ENCODE data around the gene EDA.
"Not testable (repeated sequence)": the region's sequence is repeated elsewhere in the genome, so short reads cannot be mapped to it uniquely, and the experiment has no call there.

The EDA gene

DNA sequence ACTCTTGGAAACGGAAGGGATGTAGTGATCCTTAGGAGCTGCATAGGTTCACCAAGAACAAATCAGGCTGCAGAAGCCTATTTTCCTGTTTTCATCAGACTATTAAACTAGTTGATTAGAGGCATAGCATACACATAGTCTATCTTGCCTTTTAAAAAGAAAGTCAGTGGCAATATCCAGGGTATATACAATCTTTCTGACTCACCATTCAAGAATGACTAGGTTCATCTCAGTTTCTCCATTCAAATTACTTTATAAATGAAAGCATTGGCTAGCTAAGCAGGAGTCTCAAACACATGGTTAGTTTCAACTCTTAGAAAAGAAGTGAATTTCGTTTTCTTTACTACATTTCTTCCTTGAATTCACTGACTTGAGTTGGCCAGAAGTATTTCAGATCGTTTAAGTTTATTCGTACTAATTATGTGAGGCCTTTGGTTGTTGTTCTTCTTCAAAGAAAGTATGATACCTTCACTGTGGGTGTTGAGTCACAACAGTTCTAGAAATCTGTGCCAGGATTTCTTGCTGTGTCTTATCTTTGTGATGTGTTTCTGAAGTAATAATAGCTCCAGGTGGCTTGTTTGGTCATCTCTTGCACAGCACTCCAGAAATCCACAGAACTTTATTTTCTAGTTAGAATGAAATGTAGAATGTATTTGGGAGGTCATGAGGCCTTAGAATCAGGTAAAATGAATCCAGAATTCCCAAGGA lies 345.6 kb downstream of the EDA start:
- no peak for DNase-seq

DNA sequence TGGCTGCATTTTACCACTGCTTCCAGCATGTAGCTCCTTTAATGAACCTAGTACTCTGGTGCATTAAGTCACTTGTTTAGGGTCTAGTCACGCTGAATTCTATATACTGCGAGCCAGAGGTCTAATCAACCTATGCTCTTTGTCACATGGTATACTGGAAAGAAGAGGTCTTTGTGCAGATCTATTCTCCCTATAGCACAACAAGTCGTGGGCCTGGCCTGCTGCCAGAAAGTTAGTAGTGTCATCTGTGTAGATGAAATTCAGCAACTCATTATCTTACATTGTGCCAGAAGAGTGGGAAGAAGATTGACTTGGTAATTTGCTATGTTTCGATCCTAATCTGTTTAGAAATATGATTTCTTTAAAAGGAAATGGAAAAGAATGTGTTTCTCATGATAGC lies 353.0 kb downstream of the EDA start:
- no peak for DNase-seq

DNA sequence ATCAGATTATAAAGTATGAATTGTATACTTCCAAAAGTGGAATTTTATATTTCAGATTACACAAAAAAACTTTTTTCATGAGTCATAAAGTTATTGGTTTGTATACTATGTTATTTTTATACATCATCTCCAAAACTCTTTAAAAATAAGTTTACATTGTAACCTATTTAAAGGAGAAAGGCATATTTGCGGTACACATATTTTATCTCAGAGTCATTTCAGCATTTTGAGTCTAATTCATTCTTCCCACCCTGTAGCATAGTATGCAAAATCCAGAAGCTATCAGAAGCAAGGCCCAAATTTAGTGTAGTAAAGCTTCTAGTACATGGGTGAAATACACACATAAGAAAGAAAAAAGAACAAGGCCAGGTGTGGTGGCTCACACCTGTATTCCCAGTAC lies 353.5 kb downstream of the EDA start:
- DNase-seq: no peak

DNA sequence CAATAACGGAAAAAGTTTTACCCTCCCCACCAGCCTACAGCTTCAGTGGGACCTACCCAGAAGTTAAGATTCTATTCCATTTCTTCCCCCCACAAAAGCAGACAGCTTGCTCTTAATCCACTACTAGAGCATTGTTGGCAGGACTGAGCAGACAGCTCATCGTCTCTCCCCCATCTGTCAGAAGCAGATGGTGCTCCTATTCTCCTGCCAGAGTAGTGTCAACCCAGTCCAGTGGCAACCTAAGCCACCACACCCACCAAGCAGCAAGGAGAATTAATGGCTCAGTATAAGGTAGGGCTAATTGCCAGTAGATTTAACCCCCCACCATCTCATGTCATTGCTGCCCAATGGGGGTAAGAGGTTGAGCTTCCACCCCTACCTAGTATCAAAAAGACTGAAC lies 371.8 kb downstream of the EDA start:
- no peak for DNase-seq

DNA sequence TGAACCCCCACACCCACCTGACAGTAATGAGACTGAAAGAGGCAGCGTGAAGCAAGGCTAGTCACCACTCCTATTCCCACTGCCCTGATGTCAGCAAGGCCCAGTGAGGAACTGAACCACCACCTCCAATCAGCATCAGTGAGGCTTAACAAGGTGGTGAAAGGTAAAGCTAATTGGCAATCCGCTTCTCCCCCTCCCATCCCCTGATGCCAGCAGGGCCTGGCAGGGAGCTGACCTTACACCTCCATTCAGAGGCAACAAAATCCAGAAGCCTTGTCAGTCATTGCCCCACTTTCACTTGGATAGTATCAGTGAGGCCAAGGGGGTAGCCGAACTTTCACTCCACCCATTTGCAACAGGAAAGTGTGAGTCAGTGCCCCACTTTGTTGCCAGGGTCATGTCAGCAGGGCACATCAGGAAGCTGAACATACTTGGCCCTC lies 373.1 kb downstream of the EDA start:
- DNase-seq: no peak

DNA sequence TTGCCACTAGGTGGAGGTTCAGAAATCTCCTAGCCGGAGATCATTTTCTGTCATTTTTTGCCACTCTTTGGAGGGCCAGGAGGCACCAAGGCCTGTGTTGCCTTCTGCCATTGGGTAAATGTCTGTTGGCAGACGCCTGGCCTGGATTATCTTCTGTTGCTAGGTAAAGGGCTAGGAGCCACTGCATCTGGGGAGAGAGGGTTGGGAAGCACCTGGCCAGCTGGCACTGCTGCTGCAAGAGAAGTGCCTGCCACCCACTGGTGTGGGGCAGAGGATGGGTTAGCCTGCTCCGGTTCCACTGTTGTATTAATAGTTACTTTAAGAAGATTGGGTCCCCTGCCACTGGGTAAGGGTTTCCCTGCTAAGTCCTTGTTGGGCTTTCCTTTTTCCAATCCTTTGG lies 375.8 kb downstream of the EDA start:
- no peak for DNase-seq

DNA sequence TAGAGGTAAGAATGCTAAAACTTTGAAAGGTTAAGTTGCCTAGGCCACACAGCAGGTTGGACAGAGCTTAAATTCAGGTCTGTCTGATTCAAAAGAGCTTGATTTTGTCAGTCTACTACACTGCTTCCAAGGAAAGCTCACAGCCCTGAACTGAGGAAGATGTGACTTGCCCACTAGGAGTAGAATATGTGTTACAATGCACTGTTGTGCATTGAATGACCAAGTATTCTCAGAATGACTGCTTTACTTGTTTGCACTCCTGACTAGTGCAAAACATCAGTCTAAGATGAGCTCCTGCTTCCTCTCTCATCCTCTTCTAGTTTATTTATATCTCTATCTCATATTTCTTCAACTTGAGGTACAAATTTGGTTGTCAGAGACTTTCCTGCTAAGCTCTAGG lies 377.6 kb downstream of the EDA start:
- DNase-seq: no peak

DNA sequence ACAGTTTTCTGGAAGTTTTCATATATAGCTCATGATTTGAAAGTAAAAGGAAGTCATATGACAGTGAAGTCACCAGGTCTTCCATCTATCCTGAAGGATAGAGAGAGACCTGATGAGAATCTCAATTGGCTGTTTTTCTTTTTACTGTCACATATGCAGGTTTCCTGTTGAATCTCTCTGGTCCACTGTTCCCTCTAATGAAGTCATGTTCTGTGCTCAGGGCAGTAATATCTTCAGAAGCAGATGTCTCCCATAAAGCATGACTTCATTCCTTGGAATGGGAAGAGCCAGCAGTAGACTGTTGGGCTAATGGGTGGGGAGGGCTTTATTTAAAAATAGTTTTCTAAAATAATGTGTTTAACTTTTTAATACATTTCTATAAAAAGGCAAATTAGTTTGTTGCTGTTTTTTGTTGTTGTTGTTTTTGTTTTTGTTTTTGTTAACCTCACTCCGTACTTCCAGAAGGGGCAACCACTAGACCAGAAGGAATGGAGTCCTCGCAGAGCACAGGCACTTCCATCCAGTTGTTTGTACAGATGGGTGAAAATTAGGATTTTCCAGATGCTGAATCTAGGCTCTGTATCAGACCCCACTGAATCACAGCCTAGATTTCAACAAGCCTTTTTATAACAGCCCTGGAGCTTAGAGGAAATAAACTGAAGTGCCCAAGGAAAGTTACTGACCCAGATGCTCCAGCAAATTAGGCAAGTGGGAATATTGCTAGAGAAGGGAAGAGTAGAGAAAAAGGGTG lies 379.6 kb downstream of the EDA start:
- DNase-seq: no peak

DNA sequence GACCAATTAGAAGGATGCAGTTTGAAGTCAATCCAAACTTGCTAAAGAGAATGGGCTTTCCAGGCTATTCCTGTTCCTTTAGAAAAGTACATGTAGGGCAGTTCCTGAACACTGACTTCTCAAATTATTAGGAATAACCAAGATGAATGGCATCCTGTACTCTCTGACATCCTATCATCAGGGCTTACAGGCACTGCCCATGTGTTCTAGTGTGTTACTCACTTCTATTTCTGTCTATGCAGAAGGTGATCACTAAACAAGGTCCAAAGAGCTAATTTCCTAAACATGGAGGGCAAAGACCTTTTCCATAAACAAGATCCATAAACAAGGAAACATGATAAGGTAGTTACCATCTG lies 380.2 kb downstream of the EDA start:
- DNase-seq: no peak

DNA sequence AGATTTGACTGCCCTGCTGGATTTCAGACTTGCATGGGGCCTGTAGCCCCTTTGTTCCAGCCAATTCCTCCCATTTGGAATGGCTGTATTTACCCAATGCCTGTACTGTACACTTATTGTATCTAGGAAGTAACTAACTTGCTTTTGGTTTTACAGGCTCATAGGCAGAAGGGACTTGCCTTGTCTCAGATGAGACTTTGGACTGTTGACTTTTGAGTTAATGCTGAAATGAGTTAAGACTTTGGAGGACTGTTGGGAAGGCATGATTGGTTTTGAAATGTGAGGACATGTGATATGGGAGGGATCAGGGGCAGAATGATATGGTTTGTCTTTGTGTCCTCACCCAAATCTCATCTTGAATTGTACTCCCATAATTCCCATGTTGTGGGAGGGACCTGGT lies 382.4 kb downstream of the EDA start:
- not testable (repeated sequence) for DNase-seq

DNA sequence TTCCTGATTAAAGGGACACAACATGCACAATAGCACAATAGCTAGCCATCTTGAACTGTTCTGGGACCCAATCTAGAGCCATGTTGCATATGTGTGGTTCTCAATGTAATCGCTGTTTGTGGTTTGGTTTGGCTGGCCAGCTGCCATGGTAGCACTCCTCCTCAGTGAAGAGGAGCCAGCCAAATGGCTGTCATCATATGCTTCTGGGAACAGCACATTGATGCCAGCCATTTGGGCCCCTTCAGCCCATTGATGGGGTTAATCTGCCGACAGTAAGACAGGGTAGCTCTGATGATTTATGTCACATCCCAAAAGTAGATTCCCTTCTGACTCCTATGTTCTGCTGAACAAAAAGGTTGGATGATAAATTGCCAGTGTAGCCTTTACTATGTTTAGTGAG lies 385.4 kb downstream of the EDA start:
- DNase-seq: no peak

DNA sequence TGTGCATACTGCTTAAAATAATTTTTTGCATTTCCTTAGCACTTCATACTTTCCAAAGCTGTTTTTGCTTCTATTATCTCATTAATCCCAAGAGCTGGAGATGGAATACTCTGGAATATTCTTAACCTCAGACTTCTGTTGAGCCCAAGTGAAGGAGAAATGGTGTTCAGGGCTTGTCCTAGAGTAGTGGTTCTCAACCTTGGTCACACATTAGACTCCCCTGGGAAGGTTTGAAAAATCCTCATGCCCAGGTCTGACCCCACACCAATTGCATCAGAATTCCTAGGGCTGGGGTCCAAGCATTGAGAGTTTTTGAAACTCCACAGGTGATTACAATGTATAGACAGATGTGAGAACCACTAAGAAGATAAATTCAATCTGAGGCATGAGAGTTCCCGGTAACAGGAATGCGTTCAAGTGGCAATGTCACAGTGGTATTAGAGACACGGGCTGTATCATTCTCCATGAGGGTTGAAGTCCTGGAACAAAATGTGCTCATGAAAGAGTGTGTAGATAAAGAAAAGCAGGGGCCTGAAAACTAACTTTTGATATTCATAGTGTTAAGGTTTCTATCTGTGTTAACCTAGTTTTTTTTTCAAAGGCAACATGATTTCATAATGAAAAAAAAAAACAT lies 385.9 kb downstream of the EDA start:
- no peak for DNase-seq

DNA sequence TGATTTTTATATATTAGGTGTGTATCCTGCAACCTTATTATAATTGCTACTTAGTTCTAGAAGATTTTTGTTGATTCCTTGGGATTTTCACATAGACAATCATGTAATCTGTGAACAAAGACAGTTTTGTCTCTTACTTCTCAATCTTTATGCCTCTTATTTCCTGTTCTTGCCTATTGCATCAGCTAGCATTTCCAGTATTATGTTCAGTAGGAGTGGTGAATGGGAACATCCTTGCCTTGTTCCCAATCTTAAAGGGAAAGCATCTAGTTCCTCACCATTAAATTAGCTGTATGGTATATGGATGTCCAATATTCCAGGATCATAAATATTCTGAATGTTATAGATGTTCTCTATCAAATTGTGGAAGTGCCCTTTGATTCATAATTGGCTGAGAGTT lies 392.0 kb downstream of the EDA start:
- no peak for DNase-seq

DNA sequence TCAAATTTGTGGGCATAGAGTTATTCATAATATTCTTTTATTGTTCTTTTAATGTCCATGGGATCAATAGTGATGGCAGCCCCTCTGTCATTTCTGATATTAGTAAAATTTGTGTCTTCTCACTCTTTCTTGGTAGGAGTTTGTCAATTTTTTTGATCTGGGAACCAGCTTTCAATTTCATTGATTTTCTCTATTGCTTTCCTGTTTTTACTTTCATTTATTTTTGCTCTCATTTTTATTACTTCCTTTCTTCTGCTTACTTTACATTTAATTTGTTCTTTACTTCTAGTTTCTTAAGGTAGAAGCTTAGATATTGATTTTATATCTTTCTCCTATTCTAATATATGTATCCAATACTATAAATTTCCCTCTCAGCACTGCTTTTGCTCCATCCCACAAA lies 393.1 kb downstream of the EDA start:
- DNase-seq: no peak

DNA sequence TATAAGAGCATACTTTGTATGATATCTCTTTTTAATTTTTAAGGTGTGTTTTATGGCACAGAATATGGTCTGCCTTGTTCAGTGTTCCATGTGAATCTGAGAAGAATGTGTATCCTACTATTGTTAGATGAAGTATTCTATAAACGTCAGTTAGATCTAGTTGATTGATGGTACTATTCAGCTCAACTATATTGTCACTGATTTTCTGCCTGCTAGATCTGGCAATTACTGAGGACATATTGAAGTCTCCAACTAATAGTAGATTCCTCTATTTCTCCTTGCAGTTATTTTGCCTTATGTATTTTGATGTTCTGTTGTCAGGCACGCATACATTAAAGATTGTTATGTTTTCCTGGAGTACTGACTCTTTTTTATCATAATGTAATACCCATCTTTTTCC lies 394.1 kb downstream of the EDA start:
- no peak for DNase-seq

DNA sequence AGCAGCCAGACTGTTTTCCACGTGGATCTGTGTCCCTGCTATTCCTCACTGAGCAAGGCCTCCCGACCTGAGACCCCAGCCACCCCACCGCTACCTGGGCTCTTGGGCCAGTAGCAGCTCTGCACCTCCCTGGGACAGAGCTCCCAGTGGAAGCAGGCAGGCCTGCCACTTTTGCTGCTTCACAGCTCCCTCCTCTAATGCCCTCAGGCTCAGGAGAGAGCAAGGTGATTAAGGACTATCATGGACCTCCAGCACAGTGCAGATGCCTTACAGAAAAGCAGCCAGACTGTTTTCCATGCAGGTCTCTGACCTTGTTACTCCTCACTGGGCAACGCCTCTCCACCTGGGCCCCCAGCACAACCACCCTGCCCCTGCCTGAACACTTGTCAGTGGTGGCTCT lies 396.8 kb downstream of the EDA start:
- no peak for DNase-seq

DNA sequence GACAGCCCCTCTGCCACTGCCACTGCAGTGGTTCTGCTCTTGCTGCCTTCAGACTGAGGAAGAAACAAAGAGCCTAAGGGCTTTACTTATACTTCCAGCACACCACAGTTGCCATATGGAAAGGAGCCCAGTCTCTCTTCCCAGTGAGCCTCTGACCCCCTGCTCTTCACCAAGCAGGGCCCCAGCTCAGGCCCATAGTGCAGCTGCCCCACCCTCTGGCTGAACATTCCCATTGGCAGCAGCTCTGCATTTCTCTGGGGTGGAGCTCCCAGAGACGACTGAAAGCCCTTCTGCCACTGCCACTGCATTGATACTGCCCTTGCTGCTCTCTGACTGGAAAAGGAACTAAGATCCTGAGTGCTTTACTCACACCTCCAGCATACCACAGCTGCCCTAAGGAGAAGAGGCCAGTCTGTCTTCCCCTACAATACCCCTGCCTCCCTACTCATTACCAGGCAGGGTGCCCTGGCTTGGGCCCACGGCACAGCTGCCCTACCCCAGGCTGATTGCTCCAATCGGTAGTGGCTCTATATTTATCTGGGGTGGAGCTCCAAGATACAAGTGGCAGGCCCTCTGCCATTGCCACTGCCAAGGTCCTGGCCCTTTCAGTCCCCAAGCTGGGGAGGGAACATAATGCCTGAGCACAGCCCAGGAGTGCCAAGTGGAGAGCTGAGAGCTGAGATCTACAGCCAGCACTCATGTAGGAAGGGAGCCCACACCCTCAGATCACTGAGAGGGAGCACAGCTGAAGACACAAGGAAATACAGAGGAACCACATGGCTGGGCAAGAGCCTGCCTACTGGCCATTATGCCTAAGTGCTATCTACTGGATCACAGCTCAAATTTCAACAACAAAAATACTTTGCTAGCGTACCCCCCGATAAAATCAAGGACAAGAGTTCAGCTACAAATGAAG lies 397.8 kb downstream of the EDA start:
- no peak for DNase-seq

DNA sequence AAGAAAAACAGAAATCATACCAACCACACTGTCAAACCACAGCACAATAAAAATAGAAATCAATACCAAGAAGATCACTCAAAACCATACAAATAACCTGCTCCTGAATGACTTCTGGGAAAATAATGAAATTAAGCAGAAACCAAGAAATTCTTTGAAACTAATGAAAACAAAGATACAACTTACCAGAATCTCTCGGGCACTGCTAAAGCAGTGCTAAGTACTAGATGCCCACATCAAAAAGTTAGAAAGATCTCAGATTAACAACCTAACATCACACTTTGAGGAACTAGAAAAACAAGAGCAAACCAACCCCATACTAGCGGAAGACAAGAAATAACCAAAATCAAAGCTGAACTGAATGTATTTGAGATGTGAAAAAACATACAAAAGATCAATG lies 400.6 kb downstream of the EDA start:
- DNase-seq: no peak

DNA sequence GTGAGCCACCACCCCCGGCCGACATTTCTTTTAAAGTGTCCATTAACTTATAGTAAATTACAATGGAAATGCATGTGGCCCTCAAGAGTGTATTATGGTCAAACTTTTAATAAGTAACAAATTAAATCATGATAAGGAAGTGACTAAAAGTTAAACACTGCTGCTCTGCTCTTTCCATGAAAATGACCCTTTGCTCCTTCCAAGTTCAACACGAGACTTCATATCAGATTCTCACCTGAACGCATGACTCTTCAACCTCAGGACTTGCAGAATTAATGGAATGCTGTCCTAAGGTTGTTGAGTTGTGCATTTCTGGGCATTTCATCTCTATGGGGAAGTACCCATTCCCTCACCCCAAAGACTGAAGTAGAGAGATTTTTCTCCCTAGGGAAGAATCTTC lies 406.7 kb downstream of the EDA start:
- no peak for DNase-seq

DNA sequence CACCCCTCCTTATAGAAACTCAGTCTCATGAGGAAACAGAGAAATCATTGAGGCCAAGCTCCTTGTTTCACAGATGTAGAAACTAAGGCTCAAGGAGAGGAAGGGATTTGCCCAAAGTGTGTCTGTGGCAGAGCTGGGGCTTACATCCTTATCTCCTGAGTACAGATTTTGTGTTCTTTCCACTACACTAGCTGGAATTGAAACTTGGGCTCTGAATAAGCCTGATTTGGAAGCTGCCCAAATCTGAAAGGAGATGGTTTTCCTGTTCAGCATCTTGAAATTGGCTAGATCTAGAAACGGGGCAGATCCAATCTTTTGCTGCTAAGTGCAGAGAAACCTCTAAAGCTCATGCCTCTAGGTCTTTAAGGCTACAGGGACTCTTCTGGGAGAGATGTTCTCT lies 409.6 kb downstream of the EDA start:
- no peak for DNase-seq

DNA sequence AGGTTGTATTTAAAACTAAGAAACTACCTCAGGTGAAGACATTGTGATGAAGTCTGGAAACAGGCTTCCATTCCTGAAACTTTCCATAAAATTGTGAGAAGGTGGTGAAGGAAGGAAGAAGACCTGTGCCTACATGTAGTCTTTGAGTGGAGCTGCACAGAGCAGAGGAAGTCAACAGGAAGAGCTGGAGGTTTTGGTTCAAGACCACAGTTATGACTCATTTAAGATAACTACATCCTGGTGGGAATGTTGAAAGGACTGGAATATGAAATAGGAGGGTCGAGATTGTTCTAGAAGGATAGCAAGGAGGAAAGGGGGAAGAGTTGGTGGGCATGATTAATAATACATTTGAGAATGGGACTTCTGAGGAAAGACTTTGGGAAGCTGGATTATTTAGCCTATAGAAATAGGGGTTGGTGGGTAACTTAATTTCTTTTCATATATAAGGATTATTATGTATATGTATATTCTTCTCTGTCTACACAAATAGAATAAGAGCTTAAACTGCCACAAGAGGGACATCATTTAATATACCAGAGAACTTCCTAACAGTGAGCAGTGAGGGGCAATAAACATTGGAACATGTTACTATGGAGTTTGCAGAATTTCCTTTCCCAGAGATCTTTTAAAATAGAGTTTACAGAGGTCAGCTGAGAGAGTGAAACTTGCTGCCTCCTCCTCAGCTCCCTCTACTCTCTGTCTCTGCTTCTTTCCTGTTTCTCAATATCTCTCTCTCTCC lies 410.4 kb downstream of the EDA start:
- no peak for DNase-seq

DNA sequence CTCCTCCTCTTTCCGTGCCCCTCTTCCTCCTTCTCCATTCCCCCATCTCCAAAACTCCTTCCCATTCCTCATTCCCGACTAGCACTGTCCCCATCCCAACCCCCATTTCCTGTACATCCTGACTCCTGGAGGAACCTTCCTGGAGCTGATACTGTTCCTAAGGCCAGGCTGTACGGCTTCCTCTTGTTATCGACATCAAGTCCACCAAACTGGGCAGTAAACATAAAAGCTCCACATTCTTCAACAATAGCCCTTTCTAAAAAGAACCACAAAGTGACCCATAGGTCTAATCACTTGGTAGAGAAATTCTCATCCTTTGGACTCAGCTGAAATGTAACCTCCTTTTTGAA lies 410.9 kb downstream of the EDA start:
- no peak for DNase-seq

DNA sequence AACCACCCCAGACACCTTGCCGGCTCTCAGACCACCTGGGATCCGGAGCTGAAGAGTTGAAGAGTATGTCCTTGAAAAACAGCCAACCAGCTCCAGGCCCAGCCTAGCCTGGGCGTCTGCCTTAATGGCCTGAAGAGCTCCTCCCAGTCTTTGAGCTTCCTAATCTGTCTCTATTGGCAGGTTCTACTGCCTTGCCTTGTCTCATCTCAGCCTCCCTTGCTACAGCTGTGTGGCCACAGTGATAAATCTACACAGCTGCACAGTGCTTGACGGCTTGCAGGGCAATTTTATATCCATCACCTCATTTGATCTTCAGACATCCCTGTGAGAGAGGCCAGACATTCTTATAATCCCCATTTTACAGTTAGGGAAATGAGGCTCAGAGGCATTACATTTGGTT lies 413.9 kb downstream of the EDA start:
- no peak for DNase-seq

Data from CD4-positive, alpha-beta T cell treated with Interleukin-17A for 4 hours (primary cell).